Thyroid gland (tissue), 4 donors: ENCODE results near the gene APBB2. TPM values are rescaled to one million over a fixed set of nuclear protein-coding genes. Genes with fewer than 3 reads are reported as not detected.
"Not testable (repeated sequence)": the region's sequence is repeated elsewhere in the genome, so short reads cannot be mapped to it uniquely, and the experiment has no call there.

Experiments used
- DNase-seq, 2 donors: peaks; one replicate each; pipeline ENCODE4 v3.0.0-alpha.2; 2019
- H3K27ac ChIP-seq, 3 donors: fragments of 200-600 bp; sonication (generic); 1 replicate in 2 of 3; 2 replicates in 1 of 3; pipeline ENCODE4 v1.5.1; 2016 to 2019; ENCODE audit warnings: mild to moderate bottlenecking in 1 of 3, moderate library complexity in 1 of 3
- H3K27me3 ChIP-seq: fragments of 200-600 bp; sonication (generic); one replicate; pipeline ENCODE4 v1.5.1; 2019
- H3K36me3 ChIP-seq, 2 donors: fragments of 200-600 bp; sonication (generic); one replicate each; pipeline ENCODE4 v1.5.1; 2016 to 2019
- H3K4me1 ChIP-seq, 2 donors: fragments of 200-600 bp; sonication (generic); one replicate each; pipeline ENCODE4 v1.5.1; 2017 to 2019
- H3K4me3 ChIP-seq, 3 donors: fragments of 200-600 bp; sonication (generic); replicated peaks in 1 of 3; 1 replicate in 2 of 3; 2 replicates in 1 of 3; pipeline ENCODE4 v1.5.1; 2016; ENCODE audit warnings: mild to moderate bottlenecking in 1 of 3
- H3K9me3 ChIP-seq: fragments of 200-600 bp; sonication (generic); one replicate; pipeline ENCODE4 v1.5.1; 2017
- POLR2A ChIP-seq, 2 donors: fragments of 450-650 bp; IDR thresholded peaks; one replicate each; pipeline ENCODE4 v1.6.1; 2017; ENCODE audit warnings: antibody characterized with exemption in 2 of 2, mild to moderate bottlenecking in 2 of 2, moderate library complexity in 1 of 2
- WGBS, 2 donors: methylation state at CpG; one replicate each; pipeline ENCODE4 v1.1.5; 2017; 5-methylcytosine and 5-hydroxymethylcytosine counted together
- intact Hi-C: fragments of 100-400 bp; cut with DNase I; formaldehyde crosslinking; loops from one replicate; pipeline ENCODE4 v1.15.1; 2023
- total RNA-seq, 4 donors: library from RNA; depleted of rRNA; stranded (reverse); fragments of >200 nt; gene quantifications; one replicate each; pipeline ENCODE4 v1.2.3, GENCODE V29; 2016
- TF ChIP-seq, protein P1 (sequence below), 6 experiments: fragments of 200-600 bp in 3 of 6; fragments of 450-650 bp in 3 of 6; sonication (generic) in 3 of 6; IDR thresholded peaks; one replicate each; pipeline ENCODE4 v1.5.1; 2016 to 2019; ENCODE audit warnings: antibody characterized with exemption in 6 of 6, mild to moderate bottlenecking in 2 of 6, inconsistent platforms in 1 of 6, moderate library complexity in 1 of 6

APBB2 gene
- total RNA-seq, 4 donors from 2014 or later, result 174 to 253 (median 199) TPM

- Histone ChIP-seq H3K9me3 (no peaks in the 10 kb centered on the region), H3K4me3 (no peak overlapping the region), H3K36me3 (no peaks in the 10 kb centered on the region), H3K27ac (peak overlapping the region; percentile 41 to 75 (median 57)), H3K4me1 (peaks cover 28% of the 10 kb centered on the region in 2 donors), H3K27me3 (no peaks in the 10 kb centered on the region)
- 66 to 82% methylated on average over 6 of the region's 6 CpGs for WGBS, 2 donors
- intact Hi-C loops, result no loop called here
- TF ChIP-seq POLR2A (IDR thresholded peaks at IDR 0.05), result no peak
- TF ChIP-seq, protein P1, sequence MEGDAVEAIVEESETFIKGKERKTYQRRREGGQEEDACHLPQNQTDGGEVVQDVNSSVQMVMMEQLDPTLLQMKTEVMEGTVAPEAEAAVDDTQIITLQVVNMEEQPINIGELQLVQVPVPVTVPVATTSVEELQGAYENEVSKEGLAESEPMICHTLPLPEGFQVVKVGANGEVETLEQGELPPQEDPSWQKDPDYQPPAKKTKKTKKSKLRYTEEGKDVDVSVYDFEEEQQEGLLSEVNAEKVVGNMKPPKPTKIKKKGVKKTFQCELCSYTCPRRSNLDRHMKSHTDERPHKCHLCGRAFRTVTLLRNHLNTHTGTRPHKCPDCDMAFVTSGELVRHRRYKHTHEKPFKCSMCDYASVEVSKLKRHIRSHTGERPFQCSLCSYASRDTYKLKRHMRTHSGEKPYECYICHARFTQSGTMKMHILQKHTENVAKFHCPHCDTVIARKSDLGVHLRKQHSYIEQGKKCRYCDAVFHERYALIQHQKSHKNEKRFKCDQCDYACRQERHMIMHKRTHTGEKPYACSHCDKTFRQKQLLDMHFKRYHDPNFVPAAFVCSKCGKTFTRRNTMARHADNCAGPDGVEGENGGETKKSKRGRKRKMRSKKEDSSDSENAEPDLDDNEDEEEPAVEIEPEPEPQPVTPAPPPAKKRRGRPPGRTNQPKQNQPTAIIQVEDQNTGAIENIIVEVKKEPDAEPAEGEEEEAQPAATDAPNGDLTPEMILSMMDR (IDR thresholded peaks at IDR 0.05), result no peak
- no peak for DNase-seq
Measured at GRCh38 chr4:41154010-41154813, 60.1 kb downstream of the APBB2 start.

GRCh38 chr4:41150401-41150800 is 63.9 kb downstream of the APBB2 start:
- intact Hi-C loops, result no loop called here
- no peak for DNase-seq
- Histone ChIP-seq H3K27ac (no peak overlapping the region), H3K36me3 (no peaks in the 10 kb centered on the region), H3K4me1 (peaks cover 33 to 34% of the 10 kb centered on the region in 2 donors), H3K4me3 (no peak overlapping the region), H3K27me3 (no peaks in the 10 kb centered on the region), H3K9me3 (no peaks in the 10 kb centered on the region)
- WGBS, 2 donors, result 84 to 90% methylated on average over 2 of the region's 2 CpGs
- TF ChIP-seq, protein P1 (IDR thresholded peaks at IDR 0.05), result no peak
- TF ChIP-seq POLR2A (IDR thresholded peaks at IDR 0.05), result no peak

DNA sequence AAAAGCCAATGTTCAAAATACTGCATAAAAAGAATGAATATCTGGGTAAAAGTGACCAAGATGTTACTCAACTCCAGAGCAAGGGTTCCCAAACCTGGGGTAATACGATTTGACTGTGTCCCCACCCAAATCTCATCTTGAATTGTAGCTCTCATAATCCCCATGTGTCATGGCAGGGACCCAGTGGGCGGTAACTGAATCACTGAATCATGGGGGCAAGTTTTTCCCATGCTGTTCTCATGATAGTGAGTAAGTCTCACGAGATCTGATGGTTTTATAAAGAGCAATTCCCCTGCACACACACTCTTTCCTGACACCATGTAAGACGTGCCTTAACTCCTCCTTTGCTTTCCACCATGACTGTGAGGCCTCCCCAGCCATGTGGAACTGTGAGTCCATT is 64.8 kb downstream of the APBB2 start:
- H3K9me3 ChIP-seq, H3K36me3 ChIP-seq, H3K27me3 ChIP-seq, DNase-seq, H3K4me3 ChIP-seq, intact Hi-C loops: not testable (repeated sequence)
- Histone ChIP-seq H3K4me1 (peaks cover 34 to 36% of the 10 kb centered on the region in 2 donors), H3K27ac (peak overlapping the region in 1 of 3 donors; percentile 30)
- WGBS, 2 donors, result 83 to 91% methylated on average over 4 of the region's 4 CpGs

- intact Hi-C loops, result no loop called here
- WGBS, 2 donors, result 80 to 85% methylated on average over 4 of the region's 4 CpGs
- Histone ChIP-seq H3K4me3 (no peak overlapping the region), H3K36me3 (no peaks in the 10 kb centered on the region), H3K27ac (peak overlapping the region in 1 of 3 donors; percentile 30), H3K27me3 (no peaks in the 10 kb centered on the region), H3K4me1 (peaks cover 34 to 37% of the 10 kb centered on the region in 2 donors), H3K9me3 (no peaks in the 10 kb centered on the region)
- no peak for DNase-seq
- TF ChIP-seq, protein P1 (IDR thresholded peaks at IDR 0.05), result no peak
- TF ChIP-seq POLR2A (IDR thresholded peaks at IDR 0.05), result no peak
Measured at GRCh38 chr4:41148931-41149330, 65.4 kb downstream of the APBB2 start.

DNA sequence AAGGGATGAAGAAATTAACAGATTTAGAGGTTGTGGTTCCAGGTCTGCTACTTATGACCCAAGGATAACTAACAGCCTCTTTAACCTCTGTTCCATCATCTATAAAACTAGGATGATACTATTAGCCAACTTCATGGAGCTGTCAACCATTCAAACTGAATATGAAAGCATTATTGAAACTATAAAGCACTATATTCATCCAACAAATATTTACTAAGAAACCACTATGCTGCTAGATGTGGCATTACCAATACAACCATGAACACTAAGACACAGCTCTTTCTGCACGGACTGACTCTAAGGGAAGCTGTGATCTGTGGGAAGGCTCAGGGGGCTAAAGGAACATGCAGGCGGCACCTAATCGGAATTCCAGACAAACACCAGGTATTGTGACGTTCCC is 66.0 kb downstream of the APBB2 start:
- H3K27me3 ChIP-seq, result no peaks in the 10 kb centered on the region
- DNase-seq, result no peak
- H3K9me3 ChIP-seq, result no peaks in the 10 kb centered on the region
- peaks cover 40 to 44% of the 10 kb centered on the region in 2 donors for H3K4me1 ChIP-seq
- no peaks in the 10 kb centered on the region for H3K36me3 ChIP-seq
- no peak for TF ChIP-seq POLR2A (IDR thresholded peaks at IDR 0.05)
- TF ChIP-seq, protein P1 (IDR thresholded peaks at IDR 0.05), result no peak
- no peak overlapping the region for H3K4me3 ChIP-seq
- 94 to 96% methylated on average over 4 of the region's 4 CpGs for WGBS, 2 donors
- peak overlapping the region in 2 of 3 donors; percentile 12 to 52 for H3K27ac ChIP-seq
- intact Hi-C loops, result no loop called here

DNA sequence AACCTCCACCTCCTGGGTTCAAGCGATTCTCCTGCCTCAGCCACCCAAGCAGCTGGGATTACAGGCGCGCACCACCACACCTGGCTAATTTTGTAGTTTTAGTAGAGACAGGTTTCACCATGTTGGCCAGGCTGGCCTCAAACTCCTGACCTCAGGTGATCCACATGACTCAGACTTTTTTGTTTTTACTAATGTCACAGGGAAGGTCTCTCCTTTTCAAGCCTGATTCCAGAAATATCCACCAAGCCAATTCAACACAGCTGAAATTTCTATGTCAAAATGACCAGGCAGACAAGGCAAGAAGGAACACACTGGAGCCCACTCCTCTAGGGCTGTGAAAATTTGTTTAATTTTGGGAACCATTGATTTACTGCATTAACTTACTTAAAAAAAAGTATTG is 66.8 kb downstream of the APBB2 start:
- WGBS, 2 donors, result 91% methylated on average over 3 of the region's 3 CpGs
- Histone ChIP-seq H3K27ac (peak overlapping the region; percentile 52 to 91 (median 84)), H3K4me1 (peaks cover 47 to 51% of the 10 kb centered on the region in 2 donors)
- H3K27me3 ChIP-seq, H3K4me3 ChIP-seq, H3K9me3 ChIP-seq, H3K36me3 ChIP-seq, intact Hi-C loops: not testable (repeated sequence)
- DNase-seq, result peak in 1 of 2 donors; percentile 33
